Fibroblast of the aortic adventitia (primary cell): ENCODE measurements around the gene FBXO33. TPM values are rescaled to one million over a fixed set of nuclear protein-coding genes. Genes with fewer than 3 reads are reported as not detected.
A peak's percentile ranks its signal among the peaks of the same experiment; 100 is the strongest.

ENCODE experiments used
- DNase-seq: peaks from one replicate; pipeline ENCODE4 v3.0.0-alpha.2; 2010; ENCODE audit warnings: low read depth
- H3K4me3 ChIP-seq: 2 replicates; pipeline ENCODE4 v1.5.1; 2011; ENCODE audit warnings: low read depth, mild to moderate bottlenecking, control low read depth, low read length, moderate library complexity
- total RNA-seq: library from RNA; depleted of rRNA; stranded (reverse); fragments of >200 nt; gene quantifications from 2 replicates; pipeline ENCODE4 v1.2.3, GENCODE V29; 2012; ENCODE audit warnings: low replicate concordance
- TF ChIP-seq, protein P1 (sequence below): IDR thresholded peaks from 2 replicates; pipeline ENCODE4 v1.5.1; 2011; ENCODE audit warnings: mild to moderate bottlenecking, low read length, control low read depth, inconsistent platforms; ENCODE audit not compliant: insufficient read depth

FBXO33 gene
- total RNA-seq, 1 donor: 17.5 TPM

DNA sequence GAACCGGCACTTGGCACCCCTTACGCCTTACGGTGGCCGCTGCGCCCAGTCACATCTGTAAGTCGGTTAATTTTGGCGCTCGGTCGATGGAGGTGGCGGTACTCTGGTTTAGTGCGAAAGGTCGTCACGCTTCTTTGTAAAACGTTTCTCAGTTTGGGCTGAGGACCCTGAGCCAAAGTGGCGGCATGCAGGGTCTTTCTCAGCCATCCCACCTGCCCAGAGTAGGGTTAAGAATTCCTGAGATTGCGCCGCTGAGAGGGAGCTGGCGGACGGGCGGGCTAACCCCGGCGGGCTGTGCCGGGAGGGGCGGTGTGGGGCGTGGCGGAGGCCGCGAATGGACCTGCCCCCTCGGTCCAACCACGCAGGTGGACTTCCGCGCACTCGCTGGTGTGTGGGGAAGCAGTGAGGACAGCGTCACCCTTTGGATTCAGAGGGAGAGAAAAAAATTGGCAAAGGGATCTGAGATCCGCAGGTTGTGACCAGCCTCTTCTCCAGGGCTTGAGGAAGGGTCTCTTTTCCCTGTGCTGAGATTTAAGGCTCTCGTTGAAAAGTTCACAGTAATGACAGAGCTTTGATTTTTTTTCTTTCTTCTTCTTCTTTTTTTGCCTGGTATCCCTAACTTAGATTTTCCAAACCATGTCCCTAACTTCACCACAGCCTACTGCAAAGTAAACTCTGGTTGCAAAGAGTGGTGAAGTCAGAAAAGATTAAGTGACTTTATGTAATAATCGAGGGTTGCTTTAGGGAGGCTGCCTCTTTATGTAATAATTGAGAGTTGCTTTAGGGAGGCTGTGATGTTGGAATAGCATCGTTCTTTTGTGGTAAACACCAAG, 602 bp upstream of the FBXO33 start:
- peak overlapping the region; percentile 82 for H3K4me3 ChIP-seq
- TF ChIP-seq, protein P1, sequence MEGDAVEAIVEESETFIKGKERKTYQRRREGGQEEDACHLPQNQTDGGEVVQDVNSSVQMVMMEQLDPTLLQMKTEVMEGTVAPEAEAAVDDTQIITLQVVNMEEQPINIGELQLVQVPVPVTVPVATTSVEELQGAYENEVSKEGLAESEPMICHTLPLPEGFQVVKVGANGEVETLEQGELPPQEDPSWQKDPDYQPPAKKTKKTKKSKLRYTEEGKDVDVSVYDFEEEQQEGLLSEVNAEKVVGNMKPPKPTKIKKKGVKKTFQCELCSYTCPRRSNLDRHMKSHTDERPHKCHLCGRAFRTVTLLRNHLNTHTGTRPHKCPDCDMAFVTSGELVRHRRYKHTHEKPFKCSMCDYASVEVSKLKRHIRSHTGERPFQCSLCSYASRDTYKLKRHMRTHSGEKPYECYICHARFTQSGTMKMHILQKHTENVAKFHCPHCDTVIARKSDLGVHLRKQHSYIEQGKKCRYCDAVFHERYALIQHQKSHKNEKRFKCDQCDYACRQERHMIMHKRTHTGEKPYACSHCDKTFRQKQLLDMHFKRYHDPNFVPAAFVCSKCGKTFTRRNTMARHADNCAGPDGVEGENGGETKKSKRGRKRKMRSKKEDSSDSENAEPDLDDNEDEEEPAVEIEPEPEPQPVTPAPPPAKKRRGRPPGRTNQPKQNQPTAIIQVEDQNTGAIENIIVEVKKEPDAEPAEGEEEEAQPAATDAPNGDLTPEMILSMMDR: no peak
- peak; percentile 68 for DNase-seq

DNA sequence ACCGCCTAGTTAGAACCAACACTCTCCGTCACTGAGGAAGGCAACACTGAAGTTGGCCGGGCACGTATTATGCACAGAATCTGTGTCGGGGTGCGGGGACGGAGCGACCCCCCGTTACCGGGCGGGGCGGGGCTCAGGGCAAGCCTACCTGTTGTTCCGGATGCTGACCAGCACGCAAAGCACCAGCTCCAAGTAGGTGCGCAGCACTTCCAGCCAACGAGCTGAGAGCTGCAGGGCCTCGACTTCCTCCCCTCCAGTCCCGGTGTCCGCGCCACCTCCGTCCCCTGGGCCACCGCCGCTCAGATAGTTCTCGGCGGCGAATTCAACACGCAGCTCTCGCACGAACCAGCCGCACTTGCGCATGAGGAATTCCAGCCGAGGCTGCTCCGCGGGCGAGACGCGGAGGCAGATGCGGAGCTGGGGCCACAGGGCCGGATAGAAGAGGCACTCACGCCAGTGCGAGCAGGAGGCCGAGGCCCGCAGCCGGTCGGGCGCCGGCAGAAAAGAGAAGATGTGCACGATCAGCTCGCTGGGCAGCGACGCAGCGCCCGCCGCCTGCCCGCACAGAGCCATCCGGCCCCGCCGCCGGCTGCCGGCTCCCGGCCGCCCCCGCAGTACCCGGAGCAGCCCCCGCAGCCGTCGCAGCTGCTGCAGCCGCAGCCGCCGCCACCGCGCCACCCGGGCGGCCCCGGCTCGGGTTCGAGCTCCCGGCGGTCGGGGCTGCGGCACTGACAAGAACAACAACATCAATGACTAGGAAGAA, 636 bp downstream of the FBXO33 start:
- peak; percentile 22 for DNase-seq
- TF ChIP-seq, protein P1: no peak
- peak overlapping the region; percentile 79 for H3K4me3 ChIP-seq

DNA sequence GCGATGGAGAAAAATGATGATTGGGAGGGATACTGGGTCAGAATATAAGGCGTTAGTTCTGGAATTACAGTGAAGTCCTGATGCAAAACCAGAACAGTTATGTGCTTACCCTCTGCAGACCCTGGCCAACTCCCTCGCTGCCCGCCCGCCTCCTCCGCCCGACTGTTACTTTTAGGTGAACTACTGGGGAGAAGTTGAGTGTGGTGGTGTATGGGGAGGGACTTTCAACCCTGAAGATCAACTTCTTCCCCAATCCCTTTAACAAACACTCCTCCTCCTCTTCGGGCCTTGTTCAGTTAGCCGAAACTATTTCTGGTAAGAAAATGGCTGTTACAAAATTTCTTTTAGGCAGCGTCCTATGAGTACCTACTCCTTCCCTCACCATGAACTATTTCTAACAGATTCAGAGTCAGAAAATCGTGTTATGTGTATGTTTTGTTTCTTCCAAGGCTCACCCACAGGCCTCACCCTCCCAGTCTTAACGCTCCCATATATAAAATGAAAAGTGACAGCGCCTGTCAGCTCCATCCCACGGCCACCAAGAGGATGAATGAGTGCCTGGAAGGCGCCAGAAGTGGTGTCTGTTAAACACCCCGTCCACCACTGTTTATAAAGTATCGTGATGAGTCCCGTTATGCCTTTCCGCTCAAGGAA, 1.3 kb downstream of the FBXO33 start:
- peak; percentile 15 for DNase-seq

DNA sequence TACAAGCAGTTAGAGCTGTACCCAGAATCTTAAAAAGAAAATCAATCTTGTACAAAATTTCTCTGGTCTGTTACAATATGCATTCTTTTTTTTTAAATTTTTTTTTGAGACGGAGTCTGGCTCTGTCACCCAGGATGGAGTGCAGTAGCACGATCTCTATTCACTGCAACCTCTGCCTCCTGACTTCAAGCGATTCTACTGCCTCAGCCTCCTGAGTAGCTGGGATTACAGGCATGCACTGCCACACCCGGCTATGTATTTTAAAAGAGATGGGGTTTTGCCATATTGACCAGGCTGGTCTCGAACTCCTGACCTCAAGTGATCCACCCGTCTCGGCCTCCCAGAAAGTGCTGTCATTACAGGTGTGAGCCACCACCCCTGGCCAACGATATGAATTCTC, 4.1 kb downstream of the FBXO33 start:
- DNase-seq: no peak
- TF ChIP-seq, protein P1: no peak

More for the DNA sequence above, 1.3 kb downstream of the FBXO33 start:
- H3K4me3 ChIP-seq: peak overlapping the region; percentile 79
- TF ChIP-seq, protein P1: no peak

DNA sequence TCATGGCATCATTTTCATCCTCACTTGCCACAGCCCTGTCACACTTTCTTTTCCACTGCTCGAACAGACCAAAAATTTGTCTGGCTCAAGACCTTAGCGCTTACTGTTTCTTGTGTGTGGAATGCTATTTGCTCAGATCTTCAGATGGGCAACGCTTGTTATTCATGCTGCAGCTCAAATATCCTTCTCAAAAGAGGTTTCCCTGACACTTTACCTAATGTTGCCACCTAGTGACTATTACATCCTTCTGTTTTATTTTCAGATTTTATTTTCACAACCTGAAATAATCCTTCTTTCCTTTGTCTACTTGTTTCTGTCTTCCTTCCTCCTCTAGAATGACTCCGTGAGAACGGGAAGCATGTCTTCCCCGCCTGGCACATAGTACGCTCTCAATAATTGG, 5.6 kb downstream of the FBXO33 start:
- H3K4me3 ChIP-seq: no peak overlapping the region
- peak; percentile 76 for DNase-seq
- TF ChIP-seq, protein P1: peak; percentile 33

More for the DNA sequence above, 4.1 kb downstream of the FBXO33 start:
- H3K4me3 ChIP-seq: no peak overlapping the region

DNA sequence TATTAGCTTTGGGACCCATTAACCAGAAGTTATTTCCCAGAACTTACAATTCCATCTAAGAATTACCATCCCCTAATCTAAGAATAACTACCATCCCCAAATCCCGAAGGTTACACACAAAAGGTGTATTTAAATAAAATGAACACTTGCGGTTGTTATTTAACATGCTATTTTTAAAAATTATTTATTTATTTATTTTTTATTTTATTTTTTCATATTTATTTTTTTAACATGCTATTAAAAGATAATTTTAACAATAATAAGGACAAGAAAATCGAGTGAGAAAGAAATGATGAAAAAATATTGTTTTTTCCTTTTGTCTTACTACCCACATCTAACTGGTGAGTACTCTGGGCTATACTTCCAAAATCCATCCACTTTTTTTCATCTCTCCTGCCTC, 6.3 kb downstream of the FBXO33 start:
- TF ChIP-seq, protein P1: no peak
- no peak overlapping the region for H3K4me3 ChIP-seq
- DNase-seq: no peak
